Fibroblast of upper back skin (primary cell): ENCODE results near the gene CPNE1.

Experiments used
- DNase-seq: peaks from one replicate; pipeline ENCODE4 v3.0.0-alpha.2; 2013

Gene CPNE1

DNA sequence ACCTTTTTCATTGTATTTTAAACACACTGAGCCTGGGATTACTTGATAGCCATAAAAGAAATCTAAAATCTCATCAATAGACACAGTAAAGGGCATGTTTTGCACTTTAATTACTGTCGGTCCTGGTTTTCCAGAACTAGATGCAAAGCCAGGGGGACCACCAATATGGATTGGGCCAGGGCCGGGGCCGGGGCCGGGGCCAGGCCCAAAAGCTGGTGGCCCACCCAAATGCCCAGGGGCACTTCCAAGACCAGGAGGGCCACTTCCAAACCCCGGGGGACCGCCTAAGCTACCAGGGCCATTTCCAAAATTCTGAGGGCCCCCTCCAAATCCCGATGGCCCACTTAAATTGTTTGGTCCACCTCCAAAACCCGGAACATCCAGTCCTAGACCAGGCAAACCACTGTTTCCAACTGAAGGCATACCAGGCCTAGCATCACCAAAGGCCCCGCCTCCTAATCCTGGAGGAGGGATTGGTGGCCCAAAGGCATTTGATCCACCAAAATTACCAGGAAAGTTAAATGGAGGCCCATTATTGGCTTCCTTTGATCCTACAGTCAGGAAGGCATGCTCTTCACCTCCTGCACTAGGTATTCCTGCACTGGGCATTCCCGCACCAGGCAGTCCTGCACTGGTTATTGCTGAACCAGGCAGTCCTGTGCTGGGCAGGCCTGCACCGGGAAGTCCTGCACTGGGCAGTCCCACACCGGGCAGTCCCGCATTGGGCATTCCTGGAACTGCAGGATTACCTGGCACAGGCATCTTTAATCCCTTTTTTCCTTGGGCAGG is 11.9 kb downstream of the CPNE1 start:
- no peak for DNase-seq

DNA sequence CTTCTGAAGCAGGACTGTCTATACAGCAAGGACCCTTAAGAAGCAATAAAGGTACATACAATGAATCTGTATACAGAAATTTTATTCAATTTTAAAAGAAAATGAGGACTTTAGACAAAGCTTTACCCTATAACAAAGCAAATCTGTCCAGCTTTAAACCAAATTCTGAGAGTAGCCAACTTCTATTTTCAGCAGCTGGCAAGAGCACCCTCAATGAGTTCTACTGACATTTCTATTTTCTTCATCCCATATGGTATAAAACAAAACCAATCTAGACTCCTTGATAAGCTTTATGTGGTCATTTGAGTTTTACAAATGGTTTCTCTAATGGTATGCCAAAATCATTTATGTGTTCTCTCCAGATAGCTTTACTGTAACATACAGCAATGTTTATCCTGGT is 12.7 kb downstream of the CPNE1 start:
- DNase-seq = no peak

DNA sequence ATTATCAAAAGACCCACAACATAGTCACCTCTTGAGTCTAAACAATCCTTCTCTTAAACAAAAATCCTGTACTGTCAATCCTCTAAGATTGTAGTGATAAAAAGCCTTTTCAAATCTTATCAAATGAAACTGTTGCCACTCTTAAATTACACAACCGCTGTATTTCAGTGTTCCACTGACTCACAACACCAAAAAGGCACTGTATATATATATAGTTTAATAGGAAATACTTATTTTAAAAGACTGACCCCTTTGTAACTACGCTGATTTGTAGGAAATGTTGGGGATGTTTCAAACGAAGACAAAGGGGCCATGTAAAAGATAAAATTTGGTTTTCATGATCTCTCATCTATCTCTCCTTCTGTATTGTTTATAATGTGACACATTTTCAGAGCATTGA is 14.1 kb downstream of the CPNE1 start:
- no peak for DNase-seq

DNA sequence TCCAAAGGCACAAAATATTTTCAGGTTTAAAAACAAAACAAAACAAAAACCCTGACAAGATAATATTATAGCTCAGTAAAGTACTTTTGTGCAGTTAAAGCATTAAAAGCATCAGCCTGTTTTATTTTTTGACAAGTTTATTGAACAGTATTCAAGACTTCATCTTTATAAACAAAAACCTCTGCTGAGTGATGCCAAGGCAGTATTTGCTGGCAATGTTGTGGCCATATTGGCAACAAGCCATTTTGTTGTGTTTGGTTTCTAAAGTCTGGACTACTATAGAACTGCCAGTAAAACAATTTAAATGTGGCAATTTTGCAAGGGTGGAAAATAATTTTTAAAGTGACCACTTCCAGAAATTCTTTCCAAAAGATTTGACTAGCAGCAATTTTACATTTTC is 15.9 kb downstream of the CPNE1 start:
- DNase-seq = no peak

DNA sequence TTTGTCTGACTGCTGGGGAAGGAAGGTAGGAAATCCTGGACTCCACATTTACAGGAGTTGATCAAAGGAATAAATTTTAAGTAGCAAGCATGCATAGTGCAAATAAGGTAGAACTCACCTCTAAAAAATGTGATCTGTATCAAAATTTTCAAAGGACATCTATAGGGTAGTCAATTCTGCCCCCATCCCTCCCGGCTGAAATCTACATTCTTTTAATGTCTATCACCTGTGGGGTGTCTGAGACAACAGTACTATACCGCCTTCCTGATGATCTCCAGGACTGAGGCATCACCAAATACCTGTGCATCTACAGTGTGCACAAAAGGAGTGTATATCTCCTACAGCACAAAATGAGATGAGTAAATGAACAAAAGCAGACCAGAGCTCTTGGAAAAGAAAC is 19.9 kb downstream of the CPNE1 start:
- no peak for DNase-seq

DNA sequence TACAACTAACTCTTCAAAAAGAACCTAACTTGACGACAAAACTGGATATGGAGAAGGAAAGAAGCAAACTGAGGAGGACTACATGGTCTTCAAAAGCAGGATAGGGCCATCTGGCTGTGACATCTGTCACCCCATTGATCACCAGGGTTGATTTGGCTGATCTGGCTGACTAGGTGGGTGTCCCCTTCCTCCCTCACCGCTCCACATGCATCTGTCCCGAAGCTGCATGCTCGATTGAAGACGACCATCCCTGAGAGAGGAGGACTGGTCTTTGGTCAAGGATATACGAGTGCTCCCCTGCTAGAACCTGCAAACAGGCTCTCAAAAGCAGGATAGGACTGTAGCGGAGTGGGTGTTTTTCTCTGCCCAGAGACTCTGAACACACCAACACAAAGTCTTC is 21.7 kb downstream of the CPNE1 start:
- no peak for DNase-seq

DNA sequence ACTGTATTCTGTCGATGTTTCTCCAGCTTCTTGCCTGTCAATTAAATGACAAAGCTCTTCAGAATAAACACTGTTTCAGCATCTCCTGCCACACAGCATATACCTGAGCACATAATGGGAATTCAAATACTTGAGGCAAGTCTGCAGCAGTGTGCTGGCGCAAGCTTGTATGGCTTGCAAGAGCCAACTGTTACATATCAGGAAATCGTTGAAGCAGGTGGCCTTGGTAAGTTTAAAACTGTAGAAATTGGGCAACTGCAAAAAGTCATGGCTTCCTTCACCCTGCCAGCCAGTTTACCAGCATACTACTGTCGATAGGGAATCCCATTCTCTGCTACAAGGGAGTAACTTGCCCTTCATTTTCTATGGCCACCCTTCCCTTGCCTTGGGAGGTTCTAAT is 23.0 kb downstream of the CPNE1 start:
- no peak for DNase-seq

DNA sequence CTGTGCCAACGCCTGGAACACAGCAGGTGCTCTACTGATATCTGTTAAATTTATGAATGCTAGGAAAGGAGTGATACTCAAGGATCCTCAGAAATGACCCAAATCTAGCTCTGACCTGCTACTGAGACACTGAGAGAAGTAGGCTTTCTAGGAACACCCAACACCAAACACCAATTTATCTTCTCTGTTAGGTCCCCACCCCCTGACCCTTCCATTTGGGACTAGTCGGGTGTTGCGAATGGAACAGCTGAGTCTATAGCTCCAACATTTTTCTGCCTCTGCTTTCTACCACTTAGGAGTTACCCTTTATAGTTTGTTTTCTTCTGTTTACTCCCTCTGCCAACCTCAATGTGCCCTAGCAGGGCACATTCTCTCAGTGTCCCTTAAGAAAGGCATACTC is 24.0 kb downstream of the CPNE1 start:
- DNase-seq = no peak

DNA sequence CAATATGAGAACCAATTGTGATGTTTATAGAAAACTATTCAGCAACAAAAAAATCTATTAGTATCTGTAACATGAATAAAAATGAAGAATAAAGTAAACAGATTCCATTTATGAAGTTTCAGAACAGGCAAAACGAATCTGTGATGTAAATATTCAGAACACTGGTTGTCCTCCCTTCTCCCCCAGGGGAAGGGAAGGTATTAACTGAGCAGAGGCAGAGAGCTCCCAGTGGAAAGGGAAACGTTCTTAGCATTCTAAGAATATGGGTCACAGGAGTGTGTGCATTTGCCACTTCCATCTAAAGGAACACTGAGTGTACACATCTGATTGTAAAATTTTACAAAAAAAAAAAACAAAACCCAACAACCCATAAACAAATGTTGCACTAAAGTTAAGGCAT is 25.9 kb downstream of the CPNE1 start:
- no peak for DNase-seq

DNA sequence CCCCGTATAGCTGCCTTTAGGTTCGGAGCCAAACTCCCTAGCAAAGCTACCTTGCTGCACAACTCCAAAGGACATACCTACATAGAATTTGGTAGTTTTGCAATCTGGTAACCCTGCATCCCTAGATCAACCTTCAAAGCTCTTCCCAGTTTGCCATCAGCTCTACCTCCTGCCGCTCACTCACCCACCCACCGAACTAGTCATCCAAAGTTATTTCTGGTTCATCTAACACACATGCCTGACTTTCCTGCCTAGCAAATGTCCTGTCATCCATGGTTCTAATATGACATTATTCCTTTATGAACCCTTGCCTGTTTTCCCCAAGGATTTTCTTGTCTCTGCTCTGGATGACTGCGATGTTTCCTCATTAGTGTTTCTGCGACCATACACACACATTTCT is 27.4 kb downstream of the CPNE1 start:
- DNase-seq = no peak

DNA sequence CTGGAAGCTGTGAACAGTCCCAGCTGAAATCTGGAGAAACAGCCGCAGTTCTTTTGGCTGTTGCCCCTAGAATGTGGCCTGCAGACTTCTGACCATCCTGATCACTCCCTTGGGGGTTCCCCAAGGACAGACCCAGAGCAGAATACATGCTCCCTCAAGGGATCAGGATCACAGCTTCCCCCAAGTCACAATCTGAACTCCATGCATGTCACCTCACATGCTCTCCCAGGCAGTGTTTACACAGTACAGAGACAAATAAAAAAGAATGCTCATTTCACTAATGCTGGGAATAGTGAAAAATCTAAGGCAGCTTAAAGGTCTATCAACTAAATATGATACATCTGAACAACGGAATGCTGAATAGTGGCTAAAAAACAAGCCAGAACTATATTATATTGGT is 28.6 kb downstream of the CPNE1 start:
- no peak for DNase-seq

DNA sequence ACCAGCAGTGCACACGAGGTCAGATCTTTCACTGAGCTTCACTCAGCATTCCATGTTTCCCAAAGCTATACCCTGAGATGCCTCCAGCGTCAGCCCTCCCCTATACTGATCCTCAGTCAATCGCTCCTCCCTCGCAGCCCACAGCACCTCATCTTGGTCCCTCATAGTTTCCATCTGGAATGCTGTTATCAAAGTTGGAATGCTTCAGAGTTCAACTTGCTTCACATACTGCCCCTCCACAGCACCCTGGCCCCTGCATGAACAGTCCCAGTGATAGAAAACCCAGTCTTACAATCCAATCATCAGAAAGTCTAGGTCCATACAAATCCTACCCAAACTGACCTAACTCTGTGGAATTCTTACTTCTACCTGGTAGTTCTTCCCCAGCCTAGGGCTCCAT is 29.0 kb downstream of the CPNE1 start:
- no peak for DNase-seq

DNA sequence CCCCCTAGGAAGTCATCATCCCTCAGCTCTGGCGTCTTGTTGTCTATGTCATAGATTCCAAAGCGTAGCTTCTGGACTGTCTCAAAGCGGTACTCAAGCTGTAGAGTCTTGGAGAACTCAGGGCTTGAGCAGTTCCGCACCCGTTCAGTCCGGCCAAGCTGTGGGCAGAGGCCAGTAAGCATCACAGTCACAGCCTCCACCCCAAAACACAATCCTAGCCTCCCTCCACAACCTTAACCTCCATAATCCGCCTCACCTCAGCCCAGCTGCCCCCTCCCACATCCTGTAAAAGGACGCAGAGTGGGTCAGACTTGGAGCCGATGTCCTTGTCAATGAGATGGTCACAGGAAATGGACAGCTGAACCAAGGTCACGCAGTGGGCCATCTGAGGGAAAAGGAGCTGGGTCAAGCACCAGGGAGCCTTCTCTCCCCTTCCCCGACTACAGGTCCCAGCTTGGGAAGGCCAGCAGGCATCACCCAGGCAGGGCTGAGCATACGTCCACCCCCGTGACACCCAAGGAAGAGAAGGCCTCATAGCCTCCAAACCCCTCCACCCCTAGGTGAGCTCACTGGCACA is 32.1 kb downstream of the CPNE1 start:
- no peak for DNase-seq

DNA sequence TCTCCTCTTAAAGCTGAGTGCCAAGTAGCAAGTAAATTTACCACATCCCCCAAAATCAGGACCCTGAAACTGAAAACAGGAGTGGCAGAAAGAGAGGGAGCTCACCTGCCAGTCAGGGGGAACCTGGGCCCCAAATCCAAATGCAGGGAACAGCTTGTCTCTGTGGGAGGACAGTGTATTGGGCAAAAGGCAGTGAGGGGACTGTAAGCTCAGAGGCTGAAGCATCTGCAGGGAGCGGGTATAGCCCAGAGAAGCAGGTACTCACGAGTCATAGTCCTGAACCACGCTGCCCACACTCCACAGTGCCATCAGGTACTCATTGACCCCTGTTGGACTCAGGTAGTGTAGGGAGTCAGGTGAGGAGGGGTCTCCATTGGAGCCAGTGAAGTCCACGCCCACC is 34.1 kb downstream of the CPNE1 start:
- no peak for DNase-seq

DNA sequence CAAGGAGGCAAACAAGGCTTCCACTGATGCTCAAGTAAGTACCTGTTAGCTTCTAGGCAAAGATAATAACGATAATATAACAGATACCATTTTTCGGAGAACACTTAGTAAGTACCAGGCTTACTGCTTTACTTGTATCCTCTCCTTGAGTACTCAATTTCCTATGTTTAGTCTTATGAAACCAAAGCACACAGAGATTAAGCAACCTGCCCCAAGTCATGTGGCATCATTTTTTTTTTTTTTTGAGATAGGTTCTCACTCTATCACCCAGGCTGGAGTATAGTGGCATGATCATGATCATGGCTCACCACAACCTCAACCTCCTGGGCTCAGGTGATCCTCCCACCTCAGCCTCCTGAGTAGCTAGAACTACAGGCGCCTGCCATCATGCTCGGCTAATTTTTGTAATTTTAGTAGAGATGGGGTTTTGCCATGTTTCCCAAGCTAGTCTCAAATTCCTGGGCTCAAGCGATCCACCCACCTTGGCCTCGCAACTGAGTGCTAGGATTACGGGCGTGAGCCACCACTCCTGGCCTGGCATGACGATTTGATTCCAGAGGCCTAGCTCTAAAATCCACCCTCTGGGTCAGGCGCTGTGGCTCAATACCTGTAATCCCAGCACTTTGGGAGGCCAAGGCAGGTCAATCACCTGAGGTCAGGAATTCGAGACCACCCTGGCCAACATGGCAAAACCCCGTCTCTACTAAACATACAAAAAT is 35.1 kb downstream of the CPNE1 start:
- DNase-seq = no peak

DNA sequence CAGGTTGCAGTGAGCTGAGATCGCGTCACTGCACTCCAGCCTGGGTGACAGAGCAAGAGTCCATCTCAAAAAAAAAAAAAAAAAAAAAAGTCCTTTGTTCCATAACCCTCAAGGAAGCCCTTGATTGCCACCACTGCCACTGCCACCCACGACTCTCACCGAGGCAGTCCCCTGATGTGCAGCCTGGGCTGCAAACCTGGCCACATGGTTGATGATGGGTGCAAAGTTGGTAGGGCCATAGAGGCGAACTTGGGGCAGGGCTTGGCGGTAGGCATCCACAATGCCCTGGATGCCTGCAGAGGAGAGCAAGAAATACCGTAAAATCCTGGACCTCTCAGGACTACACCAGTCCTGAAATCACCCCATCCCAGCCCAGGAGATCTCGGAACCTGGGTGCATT is 37.6 kb downstream of the CPNE1 start:
- DNase-seq = no peak

DNA sequence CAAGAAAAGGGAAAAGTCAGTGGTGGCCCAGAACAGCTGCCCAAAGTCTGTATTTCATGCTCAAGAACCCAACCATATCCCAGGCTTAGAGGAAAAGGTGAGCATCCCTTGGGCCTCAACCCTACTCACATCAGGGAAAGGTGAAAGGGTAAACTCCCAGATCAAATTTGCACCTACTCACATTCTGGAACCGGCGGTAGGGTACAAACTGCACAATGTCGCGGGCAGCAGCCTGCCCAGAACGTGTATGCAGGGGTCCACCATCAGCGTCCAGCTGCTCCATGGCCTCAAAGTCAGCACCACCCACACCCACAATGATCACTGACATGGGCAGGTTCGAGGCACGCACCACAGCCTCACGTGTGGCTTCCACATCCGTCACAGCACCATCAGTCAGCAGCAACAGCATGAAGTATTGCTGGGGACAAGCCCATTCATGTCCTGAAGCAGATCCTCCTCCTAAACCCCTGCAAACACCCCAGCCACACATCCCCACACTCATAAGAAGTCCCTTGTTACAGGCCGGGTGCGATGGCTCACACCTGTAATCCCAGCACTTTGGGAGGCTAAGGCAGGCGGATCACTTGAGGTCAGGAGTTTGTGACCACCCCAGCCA is 38.2 kb downstream of the CPNE1 start:
- DNase-seq = no peak

DNA sequence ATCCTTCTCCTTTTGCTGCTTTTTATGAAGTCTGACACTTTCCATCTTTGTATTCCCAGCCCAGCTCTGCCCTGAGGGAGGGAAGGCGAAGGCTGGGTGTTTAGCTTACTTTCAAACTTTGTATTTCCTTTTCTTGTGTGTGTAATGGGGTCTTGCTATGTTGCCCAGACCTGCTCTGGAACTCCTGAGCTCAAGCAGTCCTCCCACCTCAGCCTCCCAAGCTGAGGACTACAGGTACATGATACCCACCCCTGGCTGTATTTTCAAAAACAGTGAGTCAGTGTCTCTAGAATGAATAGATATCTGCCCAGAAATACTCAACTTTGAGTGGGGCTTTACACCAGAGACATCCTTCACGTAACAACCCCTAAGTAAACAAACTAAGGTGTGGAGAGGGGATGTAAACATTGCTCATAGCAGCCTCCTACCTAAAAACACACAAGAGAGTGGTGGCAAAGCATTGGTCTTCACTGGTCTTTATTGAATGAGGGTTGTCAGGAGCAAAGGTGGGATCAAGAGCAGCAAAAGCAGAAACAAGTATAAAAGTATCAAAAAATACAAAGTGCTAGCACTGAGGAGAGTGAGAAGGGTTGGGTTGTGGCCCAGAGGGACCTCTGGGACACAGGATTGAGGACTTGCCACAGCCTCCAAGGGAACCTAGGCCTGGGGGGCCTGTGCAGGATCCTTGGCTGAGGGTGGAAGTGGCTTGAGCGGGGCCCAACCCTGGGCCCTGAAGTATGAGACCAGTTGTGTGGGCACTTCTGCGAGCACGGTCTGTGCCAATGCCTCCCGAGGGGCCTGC is 38.9 kb downstream of the CPNE1 start:
- DNase-seq = no peak

DNA sequence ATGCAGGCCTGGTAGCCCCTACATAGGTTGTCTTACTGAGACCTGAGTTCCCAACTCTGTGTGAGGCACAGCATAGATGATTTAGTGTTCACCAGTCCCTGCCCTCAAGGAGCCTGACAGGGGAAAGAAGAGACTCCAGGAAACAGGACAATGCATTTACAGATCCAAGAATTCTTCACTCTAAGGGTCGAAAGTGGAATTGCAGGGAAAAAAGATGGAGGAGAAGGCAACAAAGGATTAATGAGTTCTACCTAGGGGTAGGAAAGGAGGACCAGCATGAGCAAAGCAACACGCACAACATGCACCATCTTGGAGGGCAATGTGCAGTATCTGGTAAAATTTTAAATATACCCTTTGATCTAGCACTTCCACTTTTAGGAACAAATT is 43.1 kb downstream of the CPNE1 start:
- DNase-seq = no peak

DNA sequence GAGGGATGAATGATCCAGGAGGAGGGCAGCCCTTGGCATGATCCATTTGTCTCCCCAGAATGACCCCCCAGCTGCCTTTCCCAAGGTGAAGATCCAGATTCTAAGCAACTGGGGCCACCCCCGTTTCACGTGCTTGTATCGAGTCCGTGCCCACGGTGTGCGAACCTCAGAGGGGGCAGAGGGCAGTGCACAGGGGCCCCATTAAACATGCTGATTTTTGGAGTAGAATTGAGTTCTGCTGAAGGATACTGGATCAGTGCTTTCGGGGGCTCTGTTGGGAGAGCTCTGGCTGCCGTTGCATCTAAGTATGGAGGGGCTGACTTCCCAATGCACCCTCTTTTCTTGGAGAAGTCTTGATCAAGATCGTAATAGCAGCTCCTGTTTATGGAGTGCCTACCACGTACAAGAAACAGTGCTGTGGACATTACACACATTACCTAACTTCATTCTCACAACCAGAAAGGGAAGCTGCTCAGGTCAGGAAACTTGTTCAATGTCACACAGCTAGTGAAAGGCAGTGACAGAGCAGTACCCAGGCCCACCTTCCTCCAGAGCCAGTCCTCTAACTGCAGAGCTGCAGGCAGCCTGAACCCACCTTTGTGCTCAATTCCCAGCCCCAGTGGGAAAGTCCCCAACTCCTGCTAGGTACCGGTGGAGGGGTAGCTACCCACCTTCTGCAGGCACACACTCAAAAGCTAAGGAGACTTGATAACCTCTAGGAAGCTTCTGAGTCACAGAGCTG is 43.7 kb downstream of the CPNE1 start:
- DNase-seq = no peak

DNA sequence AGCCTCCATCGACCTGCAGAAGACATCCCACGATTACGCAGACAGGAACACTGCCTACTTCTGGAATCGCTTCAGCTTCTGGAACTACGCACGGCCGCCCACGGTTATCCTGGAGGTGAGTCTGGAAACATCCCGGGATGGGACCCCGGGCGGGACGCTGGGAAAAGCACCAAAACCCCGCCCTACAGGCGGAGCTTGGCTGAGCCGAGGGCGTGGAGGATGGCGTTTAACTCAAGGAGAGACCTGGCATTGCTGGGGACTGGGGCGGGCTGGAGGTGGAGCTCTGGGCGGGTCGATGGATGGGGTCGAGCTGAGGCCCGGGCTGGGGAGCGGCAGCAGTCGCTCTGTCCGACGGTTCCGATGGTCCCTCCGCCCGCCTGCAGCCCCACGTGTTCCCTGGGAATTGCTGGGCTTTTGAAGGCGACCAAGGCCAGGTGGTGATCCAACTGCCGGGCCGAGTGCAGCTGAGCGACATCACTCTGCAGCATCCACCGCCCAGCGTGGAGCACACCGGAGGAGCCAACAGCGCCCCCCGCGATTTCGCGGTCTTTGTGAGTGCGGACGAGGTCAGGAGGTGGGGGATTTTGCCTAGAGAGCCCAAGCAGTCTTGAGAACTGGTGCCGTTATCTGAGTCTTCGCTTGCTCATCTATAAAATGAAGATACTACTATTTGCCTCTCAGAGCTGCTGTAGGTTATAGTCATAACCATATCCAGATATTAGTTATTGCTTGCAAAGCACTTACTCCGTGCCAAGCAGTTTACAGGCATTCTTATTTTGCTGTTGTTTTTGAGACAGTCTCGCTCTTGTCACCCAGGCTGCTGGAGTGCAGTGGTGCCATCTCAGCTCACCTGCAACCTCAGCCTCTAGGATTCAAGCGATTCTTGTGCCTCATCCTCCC is 45.3 kb downstream of the CPNE1 start:
- peak; percentile 84 for DNase-seq
